Suprapubic skin (tissue), 4 donors: ENCODE measurements around the gene CREBRF. TPM values are rescaled to one million over a fixed set of nuclear protein-coding genes. Genes with fewer than 3 reads are reported as not detected.
"Not testable (repeated sequence)": the region's sequence is repeated elsewhere in the genome, so short reads cannot be mapped to it uniquely, and the experiment has no call there.

Source experiments
- DNase-seq, 2 donors: peaks; one replicate each; pipeline ENCODE4 v3.0.0-alpha.2; 2019; ENCODE audit warnings: low spot score in 2 of 2
- H3K27ac ChIP-seq: fragments of 200-600 bp; sonication (generic); one replicate; pipeline ENCODE4 v1.5.1; 2019
- H3K27me3 ChIP-seq: fragments of 200-600 bp; sonication (generic); one replicate; pipeline ENCODE4 v1.5.1; 2019
- H3K36me3 ChIP-seq: fragments of 200-600 bp; sonication (generic); one replicate; pipeline ENCODE4 v1.5.1; 2019
- H3K4me1 ChIP-seq: fragments of 200-600 bp; sonication (generic); one replicate; pipeline ENCODE4 v1.5.1; 2019
- H3K4me3 ChIP-seq: fragments of 200-600 bp; sonication (generic); one replicate; pipeline ENCODE4 v1.5.1; 2019; ENCODE audit warnings: mild to moderate bottlenecking
- H3K9me3 ChIP-seq: fragments of 200-600 bp; sonication (generic); one replicate; pipeline ENCODE4 v1.5.1; 2019
- CTCF ChIP-seq, 2 donors: fragments of 200-600 bp in 1 of 2; fragments of 450-650 bp in 1 of 2; sonication (generic) in 1 of 2; IDR thresholded peaks; one replicate each; pipeline ENCODE4 v1.5.1; 2016 to 2019; ENCODE audit warnings: antibody characterized with exemption in 2 of 2, mild to moderate bottlenecking in 1 of 2, moderate library complexity in 1 of 2
- EP300 ChIP-seq: sonication (generic); formaldehyde crosslinking; IDR thresholded peaks from one replicate; pipeline ENCODE4 v1.6.1; 2017; ENCODE audit warnings: antibody characterized with exemption
- POLR2A ChIP-seq, 2 donors: fragments of 450-650 bp; IDR thresholded peaks; one replicate each; pipeline ENCODE4 v1.6.1; 2017; ENCODE audit warnings: antibody characterized with exemption in 2 of 2, mild to moderate bottlenecking in 2 of 2, moderate library complexity in 2 of 2
- POLR2AphosphoS5 ChIP-seq, 3 donors: sonication (generic); formaldehyde crosslinking; IDR thresholded peaks; one replicate each; pipeline ENCODE4 v1.6.1; 2017; ENCODE audit warnings: antibody characterized with exemption in 3 of 3
- WGBS: methylation state at CpG from one replicate; pipeline ENCODE4 v1.1.5; 2018; 5-methylcytosine and 5-hydroxymethylcytosine counted together
- total RNA-seq, 4 donors: library from RNA; depleted of rRNA; stranded (reverse); fragments of >200 nt; gene quantifications; one replicate each; pipeline ENCODE4 v1.1.0, GENCODE V29; 2016

Gene CREBRF
- total RNA-seq, 4 donors from 2014 or later = 21.8 to 65.5 (median 28.5) TPM

DNA sequence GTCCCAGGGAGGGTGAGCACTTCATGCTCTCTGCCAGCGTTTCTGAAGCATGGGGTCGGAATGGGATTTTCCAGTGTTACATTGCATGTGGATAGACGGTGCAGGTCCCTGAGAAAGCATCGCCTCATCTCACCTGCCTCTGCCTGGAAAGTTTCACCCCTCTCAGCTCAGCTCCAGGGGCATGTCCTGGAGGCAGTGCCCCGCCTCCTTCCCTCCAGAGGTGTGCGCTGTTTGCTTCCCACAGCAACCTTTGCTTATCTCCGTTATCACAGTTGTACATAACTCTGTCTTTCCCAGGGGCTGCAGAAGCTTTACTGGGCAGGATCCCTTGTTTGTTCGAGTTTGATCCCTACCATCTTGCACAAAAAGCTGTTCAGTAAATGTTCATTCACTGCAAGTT lies 10.7 kb upstream of the CREBRF start:
- H3K4me1 ChIP-seq = no peaks in the 10 kb centered on the region
- 54% methylated on average over 8 of the region's 8 CpGs for WGBS
- H3K27ac ChIP-seq = no peak overlapping the region
- no peak for DNase-seq
- H3K27me3 ChIP-seq = no peaks in the 10 kb centered on the region
- H3K36me3 ChIP-seq = no peaks in the 10 kb centered on the region
- H3K9me3 ChIP-seq = no peaks in the 10 kb centered on the region
- no peak overlapping the region for H3K4me3 ChIP-seq
- no peak for TF ChIP-seq POLR2A (IDR thresholded peaks at IDR 0.05)
- TF ChIP-seq POLR2AphosphoS5 (IDR thresholded peaks at IDR 0.05) = no peak
- TF ChIP-seq EP300 = no peak
- TF ChIP-seq CTCF (IDR thresholded peaks at IDR 0.05) = no peak

DNA sequence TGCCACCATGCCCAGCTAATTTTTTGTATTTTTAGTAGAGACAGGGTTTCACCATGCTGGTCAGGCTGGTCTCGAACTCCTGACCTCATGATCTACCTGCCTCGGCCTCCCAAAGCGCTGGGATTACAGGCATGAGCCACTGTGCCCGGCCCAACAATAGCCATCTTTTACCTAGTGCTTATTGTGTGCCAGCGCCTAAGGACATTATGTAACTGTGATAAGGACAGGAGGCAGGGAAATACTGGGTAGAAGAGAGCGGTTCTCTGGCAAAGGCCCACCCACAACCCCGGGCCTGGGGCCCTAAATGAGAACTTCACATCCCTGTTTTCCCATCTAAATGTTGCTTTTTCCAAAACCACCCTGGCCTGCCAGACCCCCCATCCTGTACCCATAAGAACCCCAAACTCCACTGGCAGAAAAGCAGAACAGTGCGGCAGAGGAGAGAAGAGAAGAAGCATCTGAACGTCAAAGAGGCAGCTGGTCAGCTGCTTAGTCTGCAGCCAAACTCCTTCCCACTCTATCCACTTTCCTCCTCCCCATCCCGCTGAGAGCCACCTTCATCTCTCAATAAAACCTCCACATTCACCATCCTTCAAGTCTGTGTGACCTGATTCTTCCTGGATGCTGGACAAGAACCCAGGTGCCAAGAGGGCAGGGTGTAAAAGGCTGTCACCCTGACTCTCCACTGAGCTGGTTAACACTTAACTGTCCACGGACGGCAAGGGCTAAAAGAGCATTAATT lies 8.9 kb upstream of the CREBRF start:
- H3K9me3 ChIP-seq, H3K4me1 ChIP-seq, H3K4me3 ChIP-seq, DNase-seq, H3K27me3 ChIP-seq, H3K27ac ChIP-seq, H3K36me3 ChIP-seq: not testable (repeated sequence)
- WGBS = 74% methylated on average over 12 of the region's 12 CpGs

DNA sequence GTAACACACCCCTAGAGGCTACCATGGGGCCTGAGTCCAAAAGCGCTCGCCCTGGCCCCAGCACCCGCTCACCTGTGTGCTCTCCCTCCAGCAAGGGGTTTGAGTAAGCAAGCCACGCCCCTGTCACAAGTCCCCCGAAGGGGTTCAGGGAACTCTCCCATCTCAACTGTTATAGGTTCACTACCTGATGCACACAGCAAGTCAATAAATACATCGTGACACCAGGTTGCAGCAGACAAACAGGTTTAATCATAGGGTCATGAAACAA lies 8.4 kb upstream of the CREBRF start:
- Histone ChIP-seq H3K4me1 (no peaks in the 10 kb centered on the region), H3K4me3 (no peak overlapping the region), H3K9me3 (no peaks in the 10 kb centered on the region), H3K27ac (no peak overlapping the region), H3K27me3 (no peaks in the 10 kb centered on the region), H3K36me3 (no peaks in the 10 kb centered on the region)
- 36% methylated on average over 3 of the region's 6 CpGs for WGBS
- DNase-seq = no peak
- no peak for TF ChIP-seq CTCF (IDR thresholded peaks at IDR 0.05)

GRCh38 chr5:173050791-173051190 lies 5.4 kb upstream of the CREBRF start:
- DNase-seq = no peak
- H3K9me3 ChIP-seq = no peaks in the 10 kb centered on the region
- H3K4me3 ChIP-seq = no peak overlapping the region
- H3K36me3 ChIP-seq = no peaks in the 10 kb centered on the region
- 83% methylated on average over 2 of the region's 2 CpGs for WGBS
- H3K4me1 ChIP-seq = peaks cover 6% of the 10 kb centered on the region
- no peak overlapping the region for H3K27ac ChIP-seq
- H3K27me3 ChIP-seq = no peaks in the 10 kb centered on the region
- TF ChIP-seq EP300 = no peak
- TF ChIP-seq CTCF (IDR thresholded peaks at IDR 0.05) = no peak
- TF ChIP-seq POLR2A (IDR thresholded peaks at IDR 0.05) = no peak

DNA sequence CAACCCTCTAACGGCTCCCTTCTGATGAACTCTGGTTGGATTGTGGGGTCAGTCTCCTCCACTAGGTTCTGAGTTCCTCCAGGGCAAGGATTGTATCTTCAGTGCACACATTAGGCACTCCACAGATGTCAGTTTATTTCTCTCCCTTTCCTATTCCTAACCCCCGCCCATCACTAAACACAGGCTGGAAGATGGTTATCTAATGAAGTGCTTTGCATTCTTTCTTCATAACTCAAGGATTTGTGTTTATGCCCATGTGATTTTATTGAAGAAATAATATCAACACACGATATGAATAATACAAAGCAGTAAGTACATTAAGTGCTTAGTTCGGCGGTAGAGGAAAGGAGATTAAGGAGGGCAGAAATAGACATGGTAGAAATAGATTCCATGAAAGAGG lies 4.4 kb upstream of the CREBRF start:
- H3K4me1 ChIP-seq = peaks cover 7% of the 10 kb centered on the region
- 51% methylated on average over 5 of the region's 5 CpGs for WGBS

More for the DNA sequence above, 4.4 kb upstream of the CREBRF start:
- Histone ChIP-seq H3K27ac (no peak overlapping the region), H3K36me3 (no peaks in the 10 kb centered on the region), H3K9me3 (no peaks in the 10 kb centered on the region), H3K4me3 (no peak overlapping the region), H3K27me3 (no peaks in the 10 kb centered on the region)
- TF ChIP-seq POLR2AphosphoS5 (IDR thresholded peaks at IDR 0.05) = no peak
- TF ChIP-seq CTCF (IDR thresholded peaks at IDR 0.05) = no peak
- TF ChIP-seq EP300 = no peak
- TF ChIP-seq POLR2A (IDR thresholded peaks at IDR 0.05) = no peak
- DNase-seq = no peak
